MCF 10A (cell line): ENCODE results near the gene NXNL2. TPM values are rescaled to one million over a fixed set of nuclear protein-coding genes. Genes with fewer than 3 reads are reported as not detected.

Experiments used
- Bru-seq: library from RNA; stranded (reverse); fragments of 400-500 nt; gene quantifications from one replicate; lab custom pipeline; 2021; lab: Mats Ljungman, UMichigan
- BruChase-seq, 2 experiments: library from RNA; stranded (reverse); fragments of 400-500 nt; gene quantifications; one replicate each; lab custom pipeline; 2021; lab: Mats Ljungman, UMichigan
- BruUV-seq: library from RNA; stranded (reverse); fragments of 400-500 nt; replicated peaks from 2 replicates; lab custom pipeline; 2021; lab: Mats Ljungman, UMichigan
- CTCF ChIA-PET: fragments of 300-600 bp; sonication (Branson Sonifier 250); formaldehyde crosslinking; extraction: SDS; loops from one replicate; lab custom pipeline; 2021; ENCODE audit warnings: antibody characterized with exemption, inconsistent platforms; lab: Yijun Ruan, JAX
- POLR2A ChIA-PET: fragments of 300-600, 350-650 bp; sonication (Branson Sonifier 250); formaldehyde crosslinking; extraction: SDS; loops from one replicate; lab custom pipeline; 2020; ENCODE audit warnings: antibody characterized with exemption, inconsistent platforms; lab: Yijun Ruan, JAX
- DNase-seq: peaks from one replicate; pipeline ENCODE4 v3.0.0-alpha.2; 2018; ENCODE audit not compliant: unreplicated experiment
- H3K27ac Mint-ChIP-seq: one replicate; pipeline ENCODE4 v1.8.0; 2022; ENCODE audit warnings: mild to moderate bottlenecking, low read depth, mixed read lengths; ENCODE audit not compliant: unreplicated experiment
- H3K27me3 Mint-ChIP-seq: one replicate; pipeline ENCODE4 v1.8.0; 2022; ENCODE audit warnings: mixed read lengths; ENCODE audit not compliant: insufficient read depth, unreplicated experiment
- H3K36me3 Mint-ChIP-seq: one replicate; pipeline ENCODE4 v1.8.0; 2022; ENCODE audit warnings: mild to moderate bottlenecking, moderate library complexity, mixed read lengths; ENCODE audit not compliant: insufficient read depth, unreplicated experiment
- H3K4me1 Mint-ChIP-seq: one replicate; pipeline ENCODE4 v1.8.0; 2022; ENCODE audit warnings: mixed read lengths; ENCODE audit not compliant: insufficient read depth, unreplicated experiment
- H3K4me3 Mint-ChIP-seq: one replicate; pipeline ENCODE4 v1.8.0; 2022; ENCODE audit warnings: mild to moderate bottlenecking, moderate library complexity, mixed read lengths; ENCODE audit not compliant: unreplicated experiment
- H3K9me3 Mint-ChIP-seq: one replicate; pipeline ENCODE4 v1.8.0; 2022; ENCODE audit warnings: mixed read lengths; ENCODE audit not compliant: unreplicated experiment
- CTCF ChIP-seq: fragments of 200-600 bp; IDR thresholded peaks from one replicate; pipeline ENCODE4 v1.8.0; 2022; ENCODE audit warnings: antibody characterized with exemption, mild to moderate bottlenecking; ENCODE audit not compliant: unreplicated experiment
- intact Hi-C: fragments of 100-400 bp; cut with micrococcal nuclease; formaldehyde crosslinking; loops from 2 replicates; pipeline ENCODE4 v1.14.1; 2022
- long read RNA-seq: library from polyadenylated mRNA; stranded (forward); transcript quantifications from one replicate; pipeline ENCODE4 v2.0.0, GENCODE V29; 2022
- total RNA-seq: library from RNA; stranded (reverse); gene quantifications from 2 replicates; pipeline ENCODE4 v1.2.3, GENCODE V29; 2022

NXNL2 gene
- total RNA-seq (0.49 and 0.66 TPM in 2 replicates), Bru-seq, nascent RNA (percentile 22 among the genes with signal in this experiment), BruChase-seq, experiment 1, labeled RNA remaining after a 6-hour chase (percentile 24 among the genes with signal in this experiment), BruChase-seq, experiment 2, labeled RNA remaining after a 2-hour chase (percentile 30 among the genes with signal in this experiment)
- long read RNA-seq, result 0 reads

- TF ChIP-seq CTCF, result no peak
- intact Hi-C loops, result loop anchor here (2.0 to 10.0 kb wide), 2 partner anchors 60 to 146 kb away; partner anchors contain the start of gene SPIN1
- Mint-ChIP-seq H3K4me1 (peaks cover 25% of the 10 kb centered on the region), H3K4me3 (peak within 1 kb of the TSS; percentile 69), H3K36me3 (no peaks in the 10 kb centered on the region), H3K9me3 (no peaks in the 10 kb centered on the region), H3K27ac (peak within 1 kb of the TSS; percentile 24), H3K27me3 (no peaks in the 10 kb centered on the region)
- no TSS peak for BruUV-seq
- DNase-seq, result peak; percentile 85
- CTCF ChIA-PET, result interaction anchor here (0.7 kb wide), 1 partner anchor 124 kb away, joined by 3 read pairs; no protein-coding TSS in a partner anchor
- POLR2A ChIA-PET, result interaction anchor here (0.5 to 0.9 kb wide), 4 partner anchors 9 to 70 kb away, joined by 3 to 4 read pairs (median 4); no protein-coding TSS in a partner anchor
These were observed at the start of gene NXNL2 for GRCh38 chr9:88534456-88535225. TSS of gene NXNL2 (plus strand) at chr9:88535178. CDS start at chr9:88535435, 257 bp downstream.

GRCh38 chr9:88488166-88488565 is 46.8 kb upstream of the NXNL2 start:
- no peaks in the 10 kb centered on the region for H3K27me3 Mint-ChIP-seq
- DNase-seq, result no peak
- CTCF ChIA-PET, result interaction anchor here (0.7 kb wide), 1 partner anchor 381 kb away, joined by 3 read pairs; no protein-coding TSS in a partner anchor
- H3K4me3 Mint-ChIP-seq, result no peak overlapping the region
- POLR2A ChIA-PET, result no interaction called here
- no peak overlapping the region for H3K27ac Mint-ChIP-seq
- no TSS peak for BruUV-seq
- TF ChIP-seq CTCF, result no peak
- H3K4me1 Mint-ChIP-seq, result no peaks in the 10 kb centered on the region
- peaks cover 38% of the 10 kb centered on the region for H3K36me3 Mint-ChIP-seq
- H3K9me3 Mint-ChIP-seq, result no peaks in the 10 kb centered on the region
- intact Hi-C loops, result no loop called here

- Mint-ChIP-seq H3K9me3 (no peaks in the 10 kb centered on the region), H3K27ac (no peak overlapping the region), H3K4me3 (no peak overlapping the region), H3K36me3 (peaks cover 5% of the 10 kb centered on the region), H3K4me1 (no peaks in the 10 kb centered on the region), H3K27me3 (no peaks in the 10 kb centered on the region)
- intact Hi-C loops, result no loop called here
- DNase-seq, result no peak
- ChIA-PET POLR2A (interaction anchor here (0.7 kb wide), 1 partner anchor 420 kb away, joined by 3 read pairs; no protein-coding TSS in a partner anchor), CTCF (interaction anchor here (0.6 kb wide), 1 partner anchor 301 kb away, joined by 3 read pairs; no protein-coding TSS in a partner anchor)
- no TSS peak for BruUV-seq
- TF ChIP-seq CTCF, result no peak
These were observed 39.8 kb upstream of the NXNL2 start for GRCh38 chr9:88494983-88495721.
